Neutrophil (primary cell): ENCODE data around the gene CCDC81.

Source experiments
- H3K27ac ChIP-seq: fragments of 200-600 bp; sonication (generic); 2 replicates; pipeline ENCODE4 v1.5.1; 2016; ENCODE audit warnings: mild to moderate bottlenecking, moderate library complexity
- H3K27me3 ChIP-seq: fragments of 200-600 bp; sonication (generic); 2 replicates; pipeline ENCODE4 v1.6.0; 2016; ENCODE audit warnings: mild to moderate bottlenecking
- H3K36me3 ChIP-seq: fragments of 200-600 bp; sonication (generic); 2 replicates; pipeline ENCODE4 v1.5.1; 2017
- H3K4me1 ChIP-seq, 2 experiments: fragments of 200-600 bp in 1 of 2; sonication (generic) in 1 of 2; 1 replicate in 1 of 2; 2 replicates in 1 of 2; pipeline versions ENCODE4 v1.5.1 to v1.6.1; 2013 to 2016; ENCODE audit warnings: low read depth in 1 of 2, low read length in 1 of 2, mild to moderate bottlenecking in 1 of 2, moderate library complexity in 1 of 2; ENCODE audit not compliant: control insufficient read depth in 1 of 2, insufficient read depth in 1 of 2
- H3K4me3 ChIP-seq, 2 experiments: fragments of 200-600 bp in 1 of 2; sonication (generic) in 1 of 2; 1 replicate in 1 of 2; 2 replicates in 1 of 2; pipeline ENCODE4 v1.5.1; 2013 to 2016; ENCODE audit warnings: low read depth in 1 of 2, low read length in 1 of 2, mild to moderate bottlenecking in 1 of 2, moderate library complexity in 1 of 2
- H3K9me3 ChIP-seq: fragments of 200-600 bp; sonication (generic); 2 replicates; pipeline ENCODE4 v1.5.1; 2016
- CTCF ChIP-seq: fragments of 200-600 bp; sonication (generic); IDR thresholded peaks from 2 replicates; pipeline ENCODE4 v1.5.1; 2016; ENCODE audit warnings: antibody characterized with exemption

Gene CCDC81

GRCh38 chr11:86388198-86388597 lies 13.5 kb downstream of the CCDC81 start:
- H3K27ac ChIP-seq, result no peak overlapping the region
- no peak overlapping the region for H3K4me3 ChIP-seq
- H3K4me1 ChIP-seq, result no peaks in the 10 kb centered on the region
- no peaks in the 10 kb centered on the region for H3K27me3 ChIP-seq
- no peak for TF ChIP-seq CTCF
- no peaks in the 10 kb centered on the region for H3K36me3 ChIP-seq
- H3K9me3 ChIP-seq, result no peaks in the 10 kb centered on the region

- Histone ChIP-seq H3K27ac (no peak overlapping the region), H3K27me3 (no peaks in the 10 kb centered on the region), H3K4me1 (no peaks in the 10 kb centered on the region), H3K36me3 (no peaks in the 10 kb centered on the region), H3K4me3 (no peak overlapping the region), H3K9me3 (no peaks in the 10 kb centered on the region)
- TF ChIP-seq CTCF, result no peak
These were observed 15.8 kb downstream of the CCDC81 start for GRCh38 chr11:86390487-86390886.

- no peaks in the 10 kb centered on the region for H3K27me3 ChIP-seq
- no peaks in the 10 kb centered on the region for H3K4me1 ChIP-seq
- H3K9me3 ChIP-seq, result no peaks in the 10 kb centered on the region
- H3K27ac ChIP-seq, result no peak overlapping the region
- H3K4me3 ChIP-seq, result no peak overlapping the region
- no peak for TF ChIP-seq CTCF
- H3K36me3 ChIP-seq, result no peaks in the 10 kb centered on the region
These were observed 20.4 kb downstream of the CCDC81 start for GRCh38 chr11:86395061-86395551.

GRCh38 chr11:86396396-86396795 lies 21.7 kb downstream of the CCDC81 start:
- H3K27me3 ChIP-seq, result no peaks in the 10 kb centered on the region
- H3K27ac ChIP-seq, result no peak overlapping the region
- no peak for TF ChIP-seq CTCF
- H3K4me3 ChIP-seq, result no peak overlapping the region
- no peaks in the 10 kb centered on the region for H3K4me1 ChIP-seq
- no peaks in the 10 kb centered on the region for H3K36me3 ChIP-seq
- H3K9me3 ChIP-seq, result no peaks in the 10 kb centered on the region

- H3K27me3 ChIP-seq, result no peaks in the 10 kb centered on the region
- H3K27ac ChIP-seq, result no peak overlapping the region
- H3K36me3 ChIP-seq, result no peaks in the 10 kb centered on the region
- no peak overlapping the region for H3K4me3 ChIP-seq
- no peaks in the 10 kb centered on the region for H3K9me3 ChIP-seq
- TF ChIP-seq CTCF, result no peak
- no peaks in the 10 kb centered on the region for H3K4me1 ChIP-seq
These were observed 22.7 kb downstream of the CCDC81 start for GRCh38 chr11:86397351-86397750.

- H3K36me3 ChIP-seq, result no peaks in the 10 kb centered on the region
- no peak overlapping the region for H3K4me3 ChIP-seq
- no peak for TF ChIP-seq CTCF
- H3K27ac ChIP-seq, result no peak overlapping the region
- no peaks in the 10 kb centered on the region for H3K27me3 ChIP-seq
- H3K9me3 ChIP-seq, result no peaks in the 10 kb centered on the region
- no peaks in the 10 kb centered on the region for H3K4me1 ChIP-seq
These were observed 23.4 kb downstream of the CCDC81 start for GRCh38 chr11:86398106-86398505.
